Activated naive CD4-positive, alpha-beta T cell treated with Interleukin-2 at 50 U/mL for 16 hours (primary cell): ENCODE results near the gene WFS1.

Experiments used
- DNase-seq: peaks from one replicate; pipeline ENCODE4 v3.0.0-alpha.2; 2020

Gene WFS1

DNA sequence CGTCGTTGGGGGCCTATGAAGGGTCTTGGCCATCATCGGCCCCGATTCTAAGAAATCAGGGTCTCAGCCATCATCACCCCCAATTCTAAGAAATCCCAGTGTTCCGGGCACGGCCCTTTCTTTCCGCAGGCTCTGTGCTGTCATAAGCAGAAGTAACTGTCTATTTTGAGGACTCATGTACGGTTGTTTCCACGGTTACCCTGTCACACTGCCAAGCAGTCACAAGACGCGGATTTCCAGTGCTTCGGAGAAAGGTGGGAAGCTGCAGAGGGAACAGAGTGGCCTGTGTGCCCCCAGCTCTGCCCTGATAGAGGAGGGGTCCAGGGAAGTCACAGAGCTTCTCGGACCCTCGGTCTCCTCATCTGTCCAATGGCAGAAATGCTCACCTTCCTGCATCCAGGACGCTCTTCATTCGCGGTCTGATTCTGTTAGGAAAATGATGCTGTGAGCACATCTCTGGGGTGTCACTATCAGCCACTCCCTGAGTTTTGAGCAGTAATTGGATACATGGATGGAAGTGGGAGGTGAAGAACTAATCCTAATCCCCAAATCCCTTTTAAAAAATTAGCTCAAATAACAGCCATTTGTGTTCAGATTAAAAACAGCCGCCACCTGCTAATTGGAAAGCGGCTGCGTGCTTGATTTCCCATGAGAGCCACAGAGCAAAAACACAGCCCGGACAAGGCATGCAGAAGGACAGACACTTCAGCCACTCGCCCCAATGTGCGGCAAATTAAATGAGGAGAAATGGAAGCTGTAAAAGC, 73.1 kb downstream of the WFS1 start:
- DNase-seq = no peak

DNA sequence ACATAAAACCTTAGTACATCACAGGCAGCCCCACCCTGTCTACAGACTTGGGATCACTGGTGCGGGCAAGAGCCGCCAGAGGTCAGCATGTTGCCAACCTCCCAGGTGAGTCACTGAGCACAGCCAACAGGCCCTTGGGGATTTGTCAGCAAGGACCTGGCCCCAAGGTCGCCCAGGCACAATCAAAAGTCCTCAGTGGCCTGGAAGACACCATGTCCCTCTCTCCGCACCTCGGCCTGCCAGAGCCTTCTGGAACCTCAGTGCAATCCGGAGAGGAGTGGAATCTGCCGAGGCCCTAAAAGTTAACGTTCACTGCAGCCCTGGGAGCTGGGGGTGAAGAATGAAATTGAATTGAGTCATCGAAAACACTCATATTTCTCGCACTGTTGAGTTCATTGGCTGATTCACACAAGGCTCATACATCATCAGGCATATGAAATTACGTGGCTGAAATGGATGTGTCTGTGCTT, 74.3 kb downstream of the WFS1 start:
- DNase-seq = no peak

DNA sequence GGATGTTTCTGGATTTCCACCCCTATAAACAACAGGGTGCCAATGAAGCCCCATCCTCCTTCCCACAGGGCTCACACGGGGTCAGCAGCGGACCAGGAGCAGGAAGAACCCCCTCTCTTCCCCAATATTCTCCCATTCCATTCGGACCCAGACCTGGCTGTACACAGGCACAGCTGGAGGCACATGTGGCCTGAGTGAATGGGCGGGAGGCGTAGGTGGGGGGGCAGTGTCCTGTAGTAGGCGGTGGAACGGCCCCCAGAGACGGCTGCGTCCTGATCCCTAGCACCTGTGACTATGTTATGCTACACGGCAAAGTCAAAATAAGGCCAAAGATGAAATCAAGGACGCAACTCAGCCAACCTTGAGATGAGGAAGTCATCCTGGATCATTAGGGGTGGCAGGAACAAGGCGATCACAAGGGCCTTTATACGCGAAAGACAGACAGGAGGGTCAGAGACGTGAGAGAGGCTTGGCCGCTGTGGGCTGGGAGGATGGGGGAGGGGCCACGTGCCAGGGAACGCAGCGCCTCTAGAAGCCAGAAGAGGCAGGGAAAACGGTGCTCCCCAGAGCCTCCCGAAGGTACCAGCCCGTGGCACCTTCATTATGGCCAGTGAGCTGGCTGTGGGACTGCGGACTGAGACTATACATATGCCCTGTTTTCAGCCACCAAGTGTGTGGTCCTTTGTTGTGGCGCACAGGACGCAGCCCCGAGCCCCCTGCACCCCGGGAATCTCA, 75.6 kb downstream of the WFS1 start:
- no peak for DNase-seq

DNA sequence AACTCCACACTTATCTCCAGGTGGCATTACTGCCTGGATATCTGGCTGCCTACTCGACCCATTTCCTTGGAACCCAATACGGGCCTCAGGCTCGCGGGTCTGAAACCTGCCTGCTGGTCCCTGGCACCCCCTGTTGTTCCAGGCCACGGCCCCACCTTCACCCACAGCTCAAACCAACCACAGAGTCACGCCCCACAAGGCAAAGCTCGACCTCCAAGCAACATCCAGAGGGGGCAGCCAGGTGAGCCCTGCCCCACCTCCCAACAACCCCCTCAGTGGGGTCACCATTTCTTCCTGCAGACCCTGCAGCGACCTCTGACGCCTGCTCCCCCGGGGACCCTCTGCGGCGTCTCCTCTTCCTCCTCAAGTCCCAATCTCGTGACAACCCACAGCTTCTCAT, 76.2 kb downstream of the WFS1 start:
- no peak for DNase-seq

DNA sequence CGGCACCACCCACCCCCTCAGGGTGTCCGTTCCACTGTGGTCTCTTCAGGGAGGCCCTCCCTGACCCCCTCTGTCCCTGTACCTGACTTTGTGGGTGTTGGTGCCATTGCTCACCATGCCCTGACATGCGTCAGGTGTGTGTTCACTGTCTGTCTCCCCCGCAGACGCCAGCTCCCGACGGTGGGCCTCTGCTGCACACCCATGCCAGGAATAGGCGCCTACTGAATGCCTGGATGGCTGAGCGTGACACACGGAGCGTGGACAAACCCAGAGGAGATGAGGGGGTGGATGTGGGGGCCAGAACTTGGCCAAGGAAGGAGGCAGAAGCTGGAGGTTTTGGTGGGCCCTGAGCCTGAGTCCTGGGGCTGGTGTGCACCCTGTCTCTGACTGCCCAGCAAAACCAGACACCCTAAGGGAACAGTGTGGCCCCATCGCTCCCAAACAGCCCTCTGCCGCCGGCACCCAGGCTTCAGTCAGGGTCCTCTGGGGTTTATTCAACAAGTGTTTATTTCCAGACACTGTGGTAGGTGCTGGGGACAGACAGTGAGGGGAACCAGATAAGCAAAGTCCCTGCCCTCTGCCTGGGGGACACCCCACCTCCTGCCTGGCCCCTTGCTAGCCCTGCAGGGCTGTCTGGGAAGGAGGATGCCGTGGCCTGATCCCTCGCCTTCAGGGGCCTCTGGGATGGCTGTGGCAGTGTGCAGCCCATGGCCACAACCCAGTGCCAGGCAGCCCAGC, 76.9 kb downstream of the WFS1 start:
- no peak for DNase-seq

DNA sequence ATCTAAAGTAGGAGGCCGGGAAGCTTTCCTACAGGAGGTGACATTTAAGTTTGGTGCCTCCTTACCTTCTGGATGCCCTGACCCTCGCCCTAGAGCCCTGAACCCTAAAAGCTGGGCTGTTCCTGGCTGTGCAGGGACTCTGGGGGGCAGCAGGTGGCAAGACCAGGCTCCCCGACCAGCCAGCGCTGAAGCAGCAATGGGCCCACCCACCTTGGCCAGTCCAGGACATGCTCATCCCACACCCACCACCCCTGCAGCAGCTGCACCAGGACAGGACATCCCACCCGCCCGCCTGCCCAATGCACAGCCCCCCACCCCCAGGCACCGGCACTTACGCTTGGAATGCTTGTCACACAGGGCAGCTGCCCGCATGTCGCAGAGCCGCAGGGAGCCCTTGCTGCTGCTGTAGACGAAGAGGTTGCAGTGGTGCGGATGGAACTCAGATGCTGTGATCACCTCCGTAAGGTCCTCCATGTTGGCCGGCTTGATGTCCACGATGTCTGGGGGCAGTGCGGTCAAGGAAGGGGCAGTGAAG, 77.9 kb downstream of the WFS1 start:
- no peak for DNase-seq

DNA sequence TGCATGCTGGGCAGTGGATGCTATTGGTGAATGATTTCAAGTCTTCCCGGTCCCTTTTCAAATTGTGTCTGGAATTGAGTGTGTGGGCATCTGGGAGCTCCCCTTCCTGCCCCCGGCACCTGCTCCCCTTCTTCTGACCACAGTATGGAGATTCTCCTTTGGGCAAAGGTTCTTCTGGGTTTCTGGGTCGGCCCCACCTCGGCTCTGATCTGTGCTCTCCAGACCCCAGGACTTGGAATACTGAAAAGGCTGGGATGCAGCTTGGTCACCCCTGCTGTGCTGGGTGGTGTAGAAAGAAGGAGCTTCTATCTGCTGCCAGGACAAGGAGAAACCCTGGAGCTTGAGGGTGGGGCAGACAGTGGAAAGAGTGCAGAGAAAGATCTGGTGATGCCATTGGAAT, 78.8 kb downstream of the WFS1 start:
- no peak for DNase-seq

DNA sequence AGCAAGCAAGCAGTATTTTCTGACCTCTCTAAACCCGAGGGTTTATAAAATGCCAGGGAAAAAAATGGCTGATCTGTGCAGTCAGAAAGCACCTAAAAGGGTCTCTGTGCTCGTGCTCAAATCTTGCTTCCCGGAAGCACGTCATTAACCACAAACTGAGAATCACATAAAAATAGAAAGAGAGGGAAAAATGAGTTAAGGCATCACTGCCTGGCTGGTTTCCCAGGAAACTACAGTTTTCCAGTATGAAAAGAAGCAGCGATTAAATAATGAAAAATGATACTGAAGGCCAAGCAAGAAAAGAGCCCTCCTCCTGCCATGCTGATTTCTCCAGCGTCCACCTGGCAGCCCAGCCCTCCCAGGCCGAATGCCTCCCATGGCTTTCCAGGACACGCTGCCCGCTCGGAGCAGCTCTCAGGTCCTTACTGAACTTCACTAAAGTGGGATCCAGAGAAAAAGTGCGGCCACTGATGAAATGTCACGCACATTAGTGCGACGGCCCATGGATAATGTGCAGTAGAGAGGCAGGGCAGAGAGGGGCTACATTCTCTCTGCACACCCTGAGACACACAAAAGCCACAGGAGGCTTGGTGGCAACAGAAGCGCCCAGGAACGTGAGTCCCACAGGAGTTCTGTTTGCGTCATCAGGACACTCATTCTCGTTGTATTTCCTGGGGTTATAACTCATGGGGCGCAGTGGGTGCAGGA, 80.4 kb downstream of the WFS1 start:
- DNase-seq = no peak

DNA sequence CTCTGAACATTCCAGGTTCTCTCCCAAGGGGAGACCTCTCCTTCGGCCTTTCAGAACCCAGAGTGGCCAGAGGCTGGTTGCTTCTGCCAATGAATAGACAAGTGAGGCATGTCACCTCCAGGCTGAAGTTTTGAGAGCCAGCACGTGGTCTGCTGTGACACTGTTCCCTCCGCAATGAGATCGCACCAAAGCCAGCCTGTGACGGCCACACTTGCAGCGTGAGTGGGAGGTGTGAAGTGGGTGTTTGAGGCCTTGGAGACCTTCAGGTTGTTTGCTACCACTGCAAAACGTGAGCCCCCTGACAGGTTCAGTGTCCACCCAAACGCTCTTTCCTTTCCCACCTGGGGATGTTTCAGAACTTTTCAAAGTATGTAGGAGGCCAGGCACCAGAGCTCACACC, 81.0 kb downstream of the WFS1 start:
- DNase-seq = no peak

DNA sequence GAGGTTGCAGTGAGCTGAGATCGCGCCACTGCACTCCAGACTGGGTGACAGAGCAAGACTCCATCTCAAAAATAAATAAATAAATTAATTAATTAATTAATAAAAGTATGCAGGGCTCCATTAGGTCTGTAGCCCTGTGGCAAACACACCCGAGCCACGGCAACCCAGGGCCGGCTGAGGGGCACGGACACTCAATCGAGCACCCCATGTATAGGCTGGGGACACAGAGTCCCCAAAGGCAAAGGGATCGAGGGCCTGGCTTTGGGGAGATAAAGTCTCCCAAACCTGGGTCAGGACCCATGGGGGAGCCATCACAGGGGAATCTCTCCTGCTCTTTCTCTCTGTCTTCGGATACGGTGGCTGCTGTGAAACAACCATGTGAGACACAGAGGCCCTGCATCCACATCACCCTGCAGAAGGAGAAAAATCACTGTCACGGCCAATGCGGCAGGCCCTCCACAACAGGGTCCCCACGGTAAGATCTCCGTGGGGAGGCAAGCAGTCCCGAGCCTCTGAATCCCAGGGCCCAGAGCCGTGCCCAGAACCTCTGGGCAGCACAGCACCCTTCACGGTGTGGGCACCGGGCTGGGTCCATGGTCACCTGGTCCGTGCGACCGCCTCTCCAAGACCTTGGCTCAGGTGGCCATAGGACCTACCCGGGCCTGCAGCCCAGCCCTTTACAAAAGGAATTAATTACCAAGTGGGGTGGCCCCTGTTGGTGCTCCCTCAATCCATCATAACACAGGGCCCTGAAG, 81.8 kb downstream of the WFS1 start:
- DNase-seq = no peak

DNA sequence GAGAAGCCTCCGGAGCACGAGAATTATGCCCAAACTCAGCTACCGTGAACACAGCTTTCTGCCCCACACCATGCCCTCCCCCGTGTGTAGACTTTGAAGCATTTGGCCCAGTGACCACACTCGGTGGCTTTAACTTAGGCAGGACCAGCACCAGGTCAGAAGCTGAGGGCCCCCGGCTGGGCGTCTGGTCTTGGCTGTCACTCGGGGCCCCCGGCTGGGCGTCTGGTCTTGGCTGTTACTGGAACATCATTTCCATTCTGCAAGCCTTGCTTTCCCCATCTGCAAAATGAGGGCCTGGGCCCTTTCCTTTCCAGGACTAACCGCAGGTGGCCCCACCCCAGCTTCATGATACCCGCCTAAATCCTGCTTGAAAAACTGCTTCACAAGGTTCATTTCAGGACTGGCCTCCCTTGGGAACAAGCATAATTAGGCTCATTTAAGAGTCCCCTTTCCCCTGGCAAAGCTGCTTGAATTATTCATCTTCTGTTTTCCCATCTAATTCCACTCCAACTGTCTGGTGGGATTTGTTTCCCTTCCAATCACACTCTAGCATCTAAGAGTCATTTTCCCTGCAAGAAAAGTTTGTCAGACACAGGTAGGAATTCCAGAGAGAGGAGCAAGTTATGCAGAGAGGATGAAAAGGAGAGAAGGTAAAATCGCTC, 82.5 kb downstream of the WFS1 start:
- DNase-seq = no peak
